GM12874 (cell line): ENCODE measurements around the gene CARD6.

Experiments
- CTCF ChIP-seq: IDR thresholded peaks from 2 replicates; pipeline ENCODE4 v1.5.1; 2011; ENCODE audit warnings: low read depth, mild to moderate bottlenecking, control low read depth, low read length, moderate library complexity; ENCODE audit not compliant: insufficient read depth

Gene CARD6

GRCh38 chr5:40841068-40841805 is at the start of gene CARD6:
TSS of gene CARD6 (plus strand) at chr5:40841367. CDS start at chr5:40841383, 16 bp downstream.
- TF ChIP-seq CTCF, result no peak

- TF ChIP-seq CTCF, result no peak
Measured at GRCh38 chr5:40791715-40792139, 49.4 kb upstream of the CARD6 start.

DNA sequence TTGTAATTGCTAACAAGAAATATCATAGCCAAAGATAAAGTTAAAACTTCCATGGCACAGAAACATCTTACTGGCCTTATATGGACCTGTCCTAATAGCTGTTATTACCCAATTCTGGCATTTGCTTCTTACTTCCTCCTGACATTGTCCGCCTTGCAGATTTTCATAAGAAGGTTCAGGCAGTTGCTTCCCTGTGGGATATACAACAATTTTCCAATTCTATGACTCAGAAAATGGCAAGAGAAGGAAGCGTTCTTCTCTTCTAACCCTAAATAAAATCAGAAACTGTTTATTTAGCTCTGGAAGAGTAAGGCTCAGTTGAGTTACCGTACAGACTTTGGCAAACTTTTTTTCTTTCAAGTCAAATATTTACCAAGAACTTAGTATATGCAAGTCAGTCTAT is 44.7 kb upstream of the CARD6 start:
- no peak for TF ChIP-seq CTCF

GRCh38 chr5:40797273-40798011 is 43.7 kb upstream of the CARD6 start:
- no peak for TF ChIP-seq CTCF

GRCh38 chr5:40798012-40798800 is 43.0 kb upstream of the CARD6 start, which contains the start of gene PRKAA1:
TSS of gene PRKAA1 (minus strand) at chr5:40798374. CDS start at chr5:40798189, 185 bp downstream.
- TF ChIP-seq CTCF, result peak; percentile 79

DNA sequence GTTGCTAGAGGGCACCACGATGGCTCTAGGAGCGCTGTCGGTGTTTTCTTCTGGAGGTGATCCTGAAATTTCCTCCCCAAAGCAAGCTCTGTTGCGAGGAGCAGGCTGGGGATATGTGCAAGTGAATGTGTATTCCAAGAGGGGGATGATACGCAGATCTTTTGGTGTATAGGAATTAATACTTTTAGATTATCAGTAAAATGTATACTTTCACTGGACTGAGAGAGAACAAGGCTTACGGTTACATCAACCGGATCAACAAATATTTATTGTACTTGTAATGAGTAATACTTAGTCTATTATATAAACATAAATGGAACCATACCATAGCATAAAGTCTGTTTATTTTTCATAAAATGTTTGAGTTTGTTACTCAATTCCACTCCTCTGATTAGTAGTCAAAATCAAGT is 42.4 kb upstream of the CARD6 start:
- TF ChIP-seq CTCF, result no peak

GRCh38 chr5:40799258-40799657 is 41.9 kb upstream of the CARD6 start:
- no peak for TF ChIP-seq CTCF
